HL-60 (cell line): ENCODE measurements around the gene PBX3.
"Not testable (repeated sequence)": the region's sequence is repeated elsewhere in the genome, so short reads cannot be mapped to it uniquely, and the experiment has no call there.

Experiments used
- DNase-seq, 2 experiments: peaks; one replicate each; pipeline ENCODE4 v3.0.0-alpha.2; 2010 to 2020; ENCODE audit warnings: low read depth in 1 of 2, low spot score in 1 of 2
- H3K27ac ChIP-seq: fragments of 250-450 bp; sonication (Bioruptor Pico); replicated peaks from 2 replicates; pipeline ENCODE4 v1.5.1; 2020; ENCODE audit warnings: mild to moderate bottlenecking, moderate library complexity
- H3K27me3 ChIP-seq: fragments of 250-450 bp; sonication (Bioruptor Pico); 2 replicates; pipeline ENCODE4 v1.5.1; 2021; ENCODE audit warnings: mild to moderate bottlenecking, moderate library complexity; ENCODE audit not compliant: insufficient read depth, poor library complexity, severe bottlenecking
- H3K4me3 ChIP-seq: replicated peaks from 2 replicates; pipeline ENCODE4 v1.5.1; 2011; ENCODE audit warnings: mild to moderate bottlenecking, control low read depth, low read length; ENCODE audit not compliant: insufficient read depth
- CTCF ChIP-seq: IDR thresholded peaks from one replicate; pipeline ENCODE4 v1.5.1; 2011; ENCODE audit warnings: low read length, control low read depth, inconsistent platforms; ENCODE audit not compliant: insufficient read depth
- GABPA ChIP-seq: IDR thresholded peaks from 2 replicates; pipeline ENCODE4 v1.6.1; 2012; ENCODE audit warnings: low read depth
- POLR2AphosphoS5 ChIP-seq: IDR thresholded peaks from 2 replicates; pipeline ENCODE4 v1.6.1; 2012; ENCODE audit warnings: low read depth
- REST ChIP-seq: IDR thresholded peaks from 2 replicates; pipeline ENCODE4 v1.6.1; 2012; ENCODE audit warnings: low read depth; ENCODE audit not compliant: insufficient replicate concordance
- SPI1 ChIP-seq: IDR thresholded peaks from 2 replicates; pipeline ENCODE4 v1.6.1; 2012; ENCODE audit warnings: low read depth, mild to moderate bottlenecking, borderline replicate concordance

The PBX3 gene

GRCh38 chr9:125822902-125823301 lies 75.7 kb downstream of the PBX3 start:
- no peaks in the 10 kb centered on the region for H3K27me3 ChIP-seq
- TF ChIP-seq POLR2AphosphoS5 (no peak), GABPA (no peak), CTCF (no peak), REST (no peak), SPI1 (no peak)
- no peak overlapping the region for H3K4me3 ChIP-seq
- DNase-seq = no peak
- H3K27ac ChIP-seq = no peak overlapping the region

GRCh38 chr9:125823874-125824406 lies 76.8 kb downstream of the PBX3 start:
- not testable (repeated sequence) for H3K27me3 ChIP-seq
- peak in 1 of 2 experiments; percentile 11 for DNase-seq
- Histone ChIP-seq H3K4me3 (peak overlapping the region; percentile 24), H3K27ac (peak overlapping the region; percentile 58)

GRCh38 chr9:125825762-125826161 lies 78.6 kb downstream of the PBX3 start:
- Histone ChIP-seq H3K27ac (no peak overlapping the region), H3K27me3 (no peaks in the 10 kb centered on the region), H3K4me3 (no peak overlapping the region)
- TF ChIP-seq SPI1 = no peak
- TF ChIP-seq GABPA = no peak
- no peak for TF ChIP-seq CTCF
- no peak for TF ChIP-seq POLR2AphosphoS5
- no peak for TF ChIP-seq REST
- DNase-seq = no peak

GRCh38 chr9:125826850-125827249 lies 79.7 kb downstream of the PBX3 start:
- no peak overlapping the region for H3K4me3 ChIP-seq
- no peaks in the 10 kb centered on the region for H3K27me3 ChIP-seq
- H3K27ac ChIP-seq = no peak overlapping the region
- DNase-seq = no peak
- TF ChIP-seq CTCF (no peak), SPI1 (no peak), POLR2AphosphoS5 (no peak), REST (no peak), GABPA (no peak)
